ENCODE data around the gene C20orf141.
"Not testable (repeated sequence)": the region's sequence is repeated elsewhere in the genome, so short reads cannot be mapped to it uniquely, and the experiment has no call there.

C20orf141 gene

GRCh38 chr20:2820896-2821869, 6.4 kb downstream of the C20orf141 start:
- DNase-seq (ENCODE audit: low read depth in 2 of 2), result no peak

GRCh38 chr20:2822073-2822472, 7.3 kb downstream of the C20orf141 start:
- DNase-seq (ENCODE audit: low read depth in 2 of 2), result no peak

- DNase-seq (ENCODE audit: low read depth in 2 of 2), result no peak
These were observed 11.0 kb downstream of the C20orf141 start for GRCh38 chr20:2825761-2826160.

GRCh38 chr20:2826655-2827054, 11.9 kb downstream of the C20orf141 start:
- no peak for DNase-seq (ENCODE audit: low read depth in 2 of 2)

- no peak for DNase-seq (ENCODE audit: low read depth in 2 of 2)
These were observed 14.6 kb downstream of the C20orf141 start for GRCh38 chr20:2829376-2829775.

GRCh38 chr20:2831206-2831605, 16.4 kb downstream of the C20orf141 start:
- not testable (repeated sequence) for DNase-seq (ENCODE audit: low read depth in 2 of 2)

GRCh38 chr20:2833761-2834160, 19.0 kb downstream of the C20orf141 start:
- DNase-seq (ENCODE audit: low read depth in 2 of 2), result no peak

GRCh38 chr20:2834401-2835110, 19.8 kb downstream of the C20orf141 start:
- no peak for DNase-seq (ENCODE audit: low read depth in 2 of 2)

GRCh38 chr20:2835331-2835796, 20.6 kb downstream of the C20orf141 start:
- DNase-seq (ENCODE audit: low read depth in 2 of 2), result no peak

- no peak for DNase-seq (ENCODE audit: low read depth in 2 of 2)
These were observed 21.2 kb downstream of the C20orf141 start for GRCh38 chr20:2836035-2836434.

GRCh38 chr20:2837221-2837960, 22.6 kb downstream of the C20orf141 start:
- DNase-seq (ENCODE audit: low read depth in 2 of 2), result no peak

- no peak for DNase-seq (ENCODE audit: low read depth in 2 of 2)
These were observed 23.5 kb downstream of the C20orf141 start for GRCh38 chr20:2838170-2838797.

- no peak for DNase-seq (ENCODE audit: low read depth in 2 of 2)
These were observed 24.3 kb downstream of the C20orf141 start for GRCh38 chr20:2838847-2839671.

GRCh38 chr20:2839732-2840137, 24.9 kb downstream of the C20orf141 start:
- no peak for DNase-seq (ENCODE audit: low read depth in 2 of 2)

GRCh38 chr20:2840138-2840966, 25.6 kb downstream of the C20orf141 start, which contains the start of the genes PCED1A and VPS16:
Gene PCED1A, minus strand, starts transcription at chr20:2840655. Its CDS starts 743 bp downstream, at chr20:2839912.
Gene VPS16, plus strand, starts transcription at chr20:2840745. Its CDS starts 30 bp downstream, at chr20:2840775.
- DNase-seq (ENCODE audit: low read depth in 2 of 2), result peak; percentile 56 to 74

GRCh38 chr20:2840967-2841531, 26.3 kb downstream of the C20orf141 start:
- DNase-seq (ENCODE audit: low read depth in 2 of 2), result peak in 1 of 2 donors; percentile 9

- DNase-seq (ENCODE audit: low read depth in 2 of 2), result no peak
These were observed 30.8 kb downstream of the C20orf141 start for GRCh38 chr20:2845607-2846006.

GRCh38 chr20:2846698-2847097, 31.9 kb downstream of the C20orf141 start:
- no peak for DNase-seq (ENCODE audit: low read depth in 2 of 2)

- no peak for DNase-seq (ENCODE audit: low read depth in 2 of 2)
These were observed 33.0 kb downstream of the C20orf141 start for GRCh38 chr20:2847802-2848201.

Data from stimulated activated CD4-positive, alpha-beta T cell treated with anti-CD3 and anti-CD28 coated beads, Interleukin-1b, Interleukin-23, amount 100 ng/mL, for 1 hour (primary cell).